H9 (cell line): ENCODE data around the gene PDIA4. TPM values are rescaled to one million over a fixed set of nuclear protein-coding genes. Genes with fewer than 3 reads are reported as not detected.

Experiments used
- DNase-seq: peaks from one replicate; pipeline ENCODE4 v3.0.0-alpha.2; 2017
- H2AFZ ChIP-seq: one replicate; pipeline ENCODE4 v1.6.1; 2013; ENCODE audit warnings: mild to moderate bottlenecking, low read length, control low read depth, moderate library complexity
- H2AK5ac ChIP-seq: 2 replicates; pipeline ENCODE4 v1.6.1; 2013; ENCODE audit warnings: low read length, control low read depth, mixed read lengths; ENCODE audit not compliant: insufficient read length
- H2BK120ac ChIP-seq: one replicate; pipeline ENCODE4 v1.6.1; 2013; ENCODE audit warnings: low read depth, mild to moderate bottlenecking, low read length, control low read depth, inconsistent platforms; ENCODE audit not compliant: poor library complexity, severe bottlenecking
- H2BK12ac ChIP-seq: 2 replicates; pipeline ENCODE4 v1.6.1; 2013; ENCODE audit warnings: low read length, control low read depth, mixed read lengths, low read depth; ENCODE audit not compliant: insufficient read length
- H2BK15ac ChIP-seq: 2 replicates; pipeline ENCODE4 v1.6.1; 2013; ENCODE audit warnings: low read depth, low read length, control low read depth
- H2BK20ac ChIP-seq: one replicate; pipeline ENCODE4 v1.6.1; 2013; ENCODE audit warnings: low read depth, mild to moderate bottlenecking, low read length, control low read depth, inconsistent platforms; ENCODE audit not compliant: poor library complexity, severe bottlenecking
- H2BK5ac ChIP-seq: 2 replicates; pipeline ENCODE4 v1.6.1; 2013; ENCODE audit warnings: low read length, control low read depth, mixed read lengths; ENCODE audit not compliant: insufficient read length
- H3K14ac ChIP-seq: 2 replicates; pipeline ENCODE4 v1.6.1; 2013; ENCODE audit warnings: low read length, control low read depth; ENCODE audit not compliant: insufficient read depth
- H3K18ac ChIP-seq: 2 replicates; pipeline ENCODE4 v1.6.1; 2013; ENCODE audit warnings: low read depth, mild to moderate bottlenecking, mixed read lengths, low read length, control low read depth; ENCODE audit not compliant: insufficient read length
- H3K23ac ChIP-seq: 2 replicates; pipeline ENCODE4 v1.6.1; 2013; ENCODE audit warnings: low read length, control low read depth, mixed read lengths, low read depth; ENCODE audit not compliant: insufficient read length
- H3K23me2 ChIP-seq: 2 replicates; pipeline ENCODE4 v1.6.1; 2013; ENCODE audit warnings: low read depth, mild to moderate bottlenecking, mixed read lengths, low read length, control low read depth; ENCODE audit not compliant: insufficient read length, poor library complexity, severe bottlenecking
- H3K27ac ChIP-seq: 2 replicates; pipeline ENCODE4 v1.5.1; 2013; ENCODE audit warnings: low read length, control low read depth, mixed read lengths, low read depth; ENCODE audit not compliant: insufficient read length
- H3K27me3 ChIP-seq: 2 replicates; pipeline ENCODE4 v1.6.1; 2013; ENCODE audit warnings: low read length, control low read depth, inconsistent platforms; ENCODE audit not compliant: insufficient read depth
- H3K4ac ChIP-seq: 2 replicates; pipeline ENCODE4 v1.6.1; 2013; ENCODE audit warnings: low read depth, mild to moderate bottlenecking, control low read depth, inconsistent platforms, low read length, moderate library complexity
- H3K4me1 ChIP-seq: 2 replicates; pipeline ENCODE4 v1.6.1; 2013; ENCODE audit warnings: low read length, control low read depth, inconsistent platforms; ENCODE audit not compliant: insufficient read depth
- H3K4me2 ChIP-seq: 2 replicates; pipeline ENCODE4 v1.6.1; 2013; ENCODE audit warnings: low read length, control low read depth, mixed read lengths; ENCODE audit not compliant: insufficient read length, insufficient read depth
- H3K56ac ChIP-seq: 2 replicates; pipeline ENCODE4 v1.6.1; 2013; ENCODE audit warnings: low read depth, mild to moderate bottlenecking, mixed read lengths, low read length, control low read depth; ENCODE audit not compliant: insufficient read length
- H3K79me1 ChIP-seq: 2 replicates; pipeline ENCODE4 v1.6.1; 2013; ENCODE audit warnings: low read depth, mild to moderate bottlenecking, moderate library complexity, low read length, control low read depth, inconsistent platforms; ENCODE audit not compliant: insufficient read depth, poor library complexity, severe bottlenecking
- H3K79me2 ChIP-seq: 2 replicates; pipeline ENCODE4 v1.6.1; 2013; ENCODE audit warnings: low read length, control low read depth, inconsistent platforms; ENCODE audit not compliant: insufficient read depth
- H3K9ac ChIP-seq: 2 replicates; pipeline ENCODE4 v1.6.1; 2013; ENCODE audit warnings: low read length, control low read depth, mixed read lengths; ENCODE audit not compliant: insufficient read length; ENCODE audit errors: extremely low read depth
- H3K9me3 ChIP-seq: one replicate; pipeline ENCODE4 v1.6.1; 2013; ENCODE audit warnings: low read depth, low read length, inconsistent platforms; ENCODE audit not compliant: control insufficient read depth
- H3T11ph ChIP-seq: one replicate; pipeline ENCODE4 v1.6.1; 2013; ENCODE audit warnings: mild to moderate bottlenecking, low read length, control low read depth, inconsistent platforms
- H4K20me1 ChIP-seq: one replicate; pipeline ENCODE4 v1.6.1; 2013; ENCODE audit not compliant: control insufficient read depth, insufficient read length, insufficient read depth
- H4K5ac ChIP-seq: 2 replicates; pipeline ENCODE4 v1.6.1; 2013; ENCODE audit warnings: low read depth, mild to moderate bottlenecking, mixed read lengths, low read length, control low read depth; ENCODE audit not compliant: insufficient read length
- H4K8ac ChIP-seq: replicated peaks from 2 replicates; pipeline ENCODE4 v1.6.1; 2013; ENCODE audit warnings: low read length, control low read depth, mixed read lengths, low read depth; ENCODE audit not compliant: insufficient read length
- H4K91ac ChIP-seq: 2 replicates; pipeline ENCODE4 v1.6.1; 2013; ENCODE audit warnings: low read depth, mild to moderate bottlenecking, moderate library complexity, mixed read lengths, low read length, control low read depth; ENCODE audit not compliant: insufficient read length
- H3K27ac Mint-ChIP-seq, 3 experiments: 2 replicates in 2 of 3; 3 replicates in 1 of 3; pipeline ENCODE4 v1.8.0; 2020 to 2021; ENCODE audit warnings: mixed read lengths in 3 of 3, mild to moderate bottlenecking in 1 of 3, moderate library complexity in 1 of 3
- H3K27me3 Mint-ChIP-seq: 2 replicates; pipeline ENCODE4 v1.8.0; 2021; ENCODE audit warnings: low read depth, mild to moderate bottlenecking, moderate library complexity, mixed read lengths
- H3K36me3 Mint-ChIP-seq, 3 experiments: 2 replicates in 2 of 3; 3 replicates in 1 of 3; pipeline ENCODE4 v1.8.0; 2020 to 2021; ENCODE audit warnings: low read depth in 3 of 3, mixed read lengths in 3 of 3; ENCODE audit not compliant: insufficient read depth in 1 of 3
- H3K4me1 Mint-ChIP-seq, 2 experiments: 2 replicates each; pipeline ENCODE4 v1.8.0; 2020; ENCODE audit warnings: mixed read lengths in 2 of 2
- H3K4me3 Mint-ChIP-seq, 2 experiments: 2 replicates in 1 of 2; 3 replicates in 1 of 2; pipeline ENCODE4 v1.8.0; 2020 to 2021; ENCODE audit warnings: mild to moderate bottlenecking in 2 of 2, mixed read lengths in 2 of 2, moderate library complexity in 1 of 2
- H3K9me3 Mint-ChIP-seq, 2 experiments: 2 replicates in 1 of 2; 3 replicates in 1 of 2; pipeline ENCODE4 v1.8.0; 2020; ENCODE audit warnings: mild to moderate bottlenecking in 2 of 2, mixed read lengths in 2 of 2, moderate library complexity in 1 of 2
- CTCF ChIP-seq: fragments of 200-600 bp; sonication (generic); conservative IDR thresholded peaks from 3 replicates; pipeline ENCODE4 v1.8.0; 2021; ENCODE audit warnings: antibody characterized with exemption, mild to moderate bottlenecking
- WGBS: extraction: QIAGEN DNeasy Blood & Tissue Kit; methylation state at CpG from one replicate; pipeline ENCODE4 v1.1.7; 2013; ENCODE audit warnings: missing lambda C conversion rate, low lambda C conversion rate, mixed read lengths; ENCODE audit not compliant: insufficient read length; ENCODE audit errors: extremely low coverage; 5-methylcytosine and 5-hydroxymethylcytosine counted together
- total RNA-seq: library from RNA; stranded (reverse); gene quantifications from 2 replicates; pipeline ENCODE4 v1.2.1, GENCODE V29; 2021

The PDIA4 gene
- total RNA-seq, 1 experiment from 2014 or later, result 217 TPM

- no peak overlapping the region for H2BK20ac ChIP-seq
- H3K4me1 Mint-ChIP-seq, result peaks cover 5 to 9% of the 10 kb centered on the region in 2 experiments
- no peaks in the 10 kb centered on the region for H4K20me1 ChIP-seq
- no peak overlapping the region for H3K23ac ChIP-seq
- H3K4ac ChIP-seq, result no peak overlapping the region
- peaks cover 6 to 16% of the 10 kb centered on the region in 2 experiments; a peak in 4 of 5 replicates for H3K9me3 Mint-ChIP-seq
- DNase-seq, result no peak
- H3K18ac ChIP-seq, result no peak overlapping the region
- WGBS, result no CpG with 5 or more reads among the region's 8 CpGs
- H2BK12ac ChIP-seq, result no peak overlapping the region
- no peak overlapping the region for H3T11ph ChIP-seq
- H3K4me2 ChIP-seq, result no peak overlapping the region
- H3K36me3 Mint-ChIP-seq, result peaks cover 3 to 10% (median 4%) of the 10 kb centered on the region in 3 experiments; a peak in 5 of 7 replicates
- H3K79me1 ChIP-seq, result no peaks in the 10 kb centered on the region
- no peak for TF ChIP-seq CTCF
- H3K4me1 ChIP-seq, result no peaks in the 10 kb centered on the region
- no peaks in the 10 kb centered on the region for H3K9me3 ChIP-seq
- no peak overlapping the region for H2AFZ ChIP-seq
- H3K14ac ChIP-seq, result no peak overlapping the region
- no peak overlapping the region for H3K56ac ChIP-seq
- no peak overlapping the region for H3K27ac Mint-ChIP-seq
- H3K23me2 ChIP-seq, result no peaks in the 10 kb centered on the region
- no peak overlapping the region for H2BK120ac ChIP-seq
- no peak overlapping the region for H3K9ac ChIP-seq
- no peak overlapping the region for H4K5ac ChIP-seq
- H3K79me2 ChIP-seq, result no peaks in the 10 kb centered on the region
- no peak overlapping the region for H3K27ac ChIP-seq
- H4K91ac ChIP-seq, result no peak overlapping the region
- no peak overlapping the region for H2BK5ac ChIP-seq
- H3K27me3 ChIP-seq, result no peaks in the 10 kb centered on the region
- H4K8ac ChIP-seq, result no peak overlapping the region
- H3K4me3 Mint-ChIP-seq, result no peak overlapping the region
- H2AK5ac ChIP-seq, result no peak overlapping the region
- peaks cover 1% of the 10 kb centered on the region for H3K27me3 Mint-ChIP-seq
- no peak overlapping the region for H2BK15ac ChIP-seq
Observed at GRCh38 chr7:148993193-148993592, 35.1 kb downstream of the PDIA4 start.
